HEK293T (cell line): ENCODE results near the gene ATF6B.

ENCODE experiments used
- BHLHE40 ChIP-seq: fragments of 450-650 bp; IDR thresholded peaks from 2 replicates; pipeline ENCODE4 v1.6.1; 2016; ENCODE audit warnings: mild to moderate bottlenecking, moderate library complexity, borderline replicate concordance
- CTBP1 ChIP-seq: fragments of 450-650 bp; IDR thresholded peaks from 2 replicates; pipeline ENCODE4 v1.6.1; 2016; ENCODE audit warnings: borderline replicate concordance
- ELF4 ChIP-seq: fragments of 450-650 bp; IDR thresholded peaks from 2 replicates; pipeline ENCODE4 v1.6.1; 2017; ENCODE audit warnings: antibody characterized with exemption
- FOXA1 ChIP-seq: fragments of 450-650 bp; IDR thresholded peaks from 2 replicates; pipeline ENCODE4 v1.6.1; 2016; ENCODE audit warnings: mild to moderate bottlenecking
- FOXK2 ChIP-seq: fragments of 450-650 bp; IDR thresholded peaks from 2 replicates; pipeline ENCODE4 v1.6.1; 2016; ENCODE audit warnings: mild to moderate bottlenecking
- FOXM1 ChIP-seq: fragments of 450-650 bp; IDR thresholded peaks from 2 replicates; pipeline ENCODE4 v1.6.1; 2017; ENCODE audit warnings: mild to moderate bottlenecking, borderline replicate concordance
- LEF1 ChIP-seq: fragments of 450-650 bp; IDR thresholded peaks from 2 replicates; pipeline ENCODE4 v1.6.1; 2017; ENCODE audit warnings: mild to moderate bottlenecking, borderline replicate concordance
- NFRKB ChIP-seq: fragments of 450-650 bp; IDR thresholded peaks from 2 replicates; pipeline ENCODE4 v1.6.1; 2016; ENCODE audit warnings: mild to moderate bottlenecking, moderate library complexity
- SP1 ChIP-seq: fragments of 450-650 bp; IDR thresholded peaks from 2 replicates; pipeline ENCODE4 v1.6.1; 2017
- SUZ12 ChIP-seq: fragments of 450-650 bp; IDR thresholded peaks from 2 replicates; pipeline ENCODE4 v1.6.1; 2016; ENCODE audit warnings: mild to moderate bottlenecking
- TARDBP ChIP-seq: fragments of 450-650 bp; IDR thresholded peaks from 2 replicates; pipeline ENCODE4 v1.6.1; 2016
- ZNF384 ChIP-seq: fragments of 450-650 bp; IDR thresholded peaks from 2 replicates; pipeline ENCODE4 v1.6.1; 2016
- TF ChIP-seq, protein P1 (sequence below): fragments of 450-650 bp; IDR thresholded peaks from 2 replicates; pipeline ENCODE4 v1.6.1; 2016

DNA sequence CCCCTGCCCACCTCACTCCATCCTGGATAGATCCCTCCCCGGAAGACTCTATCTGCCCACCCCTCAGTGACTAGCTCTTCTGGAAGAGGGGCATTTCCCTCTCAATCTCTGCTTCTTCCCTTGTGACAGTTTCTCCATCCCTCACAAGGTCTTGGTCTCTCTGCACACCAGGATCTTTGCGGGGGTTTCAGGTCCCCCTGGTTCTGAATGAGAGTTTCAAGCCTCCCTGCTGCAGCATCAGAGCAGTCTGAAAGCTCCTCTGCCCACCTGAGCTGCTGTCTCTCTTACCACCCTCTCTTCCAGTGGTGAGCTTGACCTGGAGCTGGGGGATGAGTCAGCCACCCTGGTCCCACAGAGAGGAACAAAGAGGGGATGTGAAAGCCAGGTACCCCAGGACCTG lies 43.3 kb downstream of the ATF6B start:
- TF ChIP-seq FOXK2 = no peak
- TF ChIP-seq NFRKB = no peak
- no peak for TF ChIP-seq LEF1
- TF ChIP-seq, protein P1, sequence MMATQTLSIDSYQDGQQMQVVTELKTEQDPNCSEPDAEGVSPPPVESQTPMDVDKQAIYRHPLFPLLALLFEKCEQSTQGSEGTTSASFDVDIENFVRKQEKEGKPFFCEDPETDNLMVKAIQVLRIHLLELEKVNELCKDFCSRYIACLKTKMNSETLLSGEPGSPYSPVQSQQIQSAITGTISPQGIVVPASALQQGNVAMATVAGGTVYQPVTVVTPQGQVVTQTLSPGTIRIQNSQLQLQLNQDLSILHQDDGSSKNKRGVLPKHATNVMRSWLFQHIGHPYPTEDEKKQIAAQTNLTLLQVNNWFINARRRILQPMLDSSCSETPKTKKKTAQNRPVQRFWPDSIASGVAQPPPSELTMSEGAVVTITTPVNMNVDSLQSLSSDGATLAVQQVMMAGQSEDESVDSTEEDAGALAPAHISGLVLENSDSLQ = no peak
- no peak for TF ChIP-seq SUZ12
- no peak for TF ChIP-seq TARDBP
- TF ChIP-seq BHLHE40 = no peak
- no peak for TF ChIP-seq ELF4
- TF ChIP-seq FOXA1 = no peak
- no peak for TF ChIP-seq FOXM1
- no peak for TF ChIP-seq CTBP1
- no peak for TF ChIP-seq SP1
- no peak for TF ChIP-seq ZNF384
